ENCODE measurements around the gene PLXND1. TPM values are rescaled to one million over a fixed set of nuclear protein-coding genes. Genes with fewer than 3 reads are reported as not detected.

PLXND1 gene
- total RNA-seq, 2 donors from 2014 or later = 73.1 to 83.2 TPM

DNA sequence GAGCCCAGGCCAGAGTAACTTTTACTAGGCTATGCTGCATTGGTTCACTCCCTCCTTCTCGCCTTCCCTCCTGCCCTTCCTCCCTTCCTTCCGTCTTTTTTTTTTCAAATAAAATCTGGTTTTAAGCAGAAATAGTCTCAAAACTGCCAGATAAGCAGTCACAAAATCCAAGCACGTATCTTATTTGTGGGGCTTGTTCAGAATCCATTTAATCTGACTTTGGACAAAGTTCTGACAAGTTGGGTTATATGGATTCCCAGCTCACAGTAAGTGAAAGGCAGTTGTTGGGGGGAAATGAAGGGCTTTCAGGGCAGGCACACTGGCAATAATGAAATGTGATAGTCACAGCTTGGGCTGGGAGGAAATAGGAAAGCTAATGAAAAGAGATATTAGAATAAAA is 32.0 kb upstream of the PLXND1 start:
- no peak for DNase-seq
- Mint-ChIP-seq H3K27ac (no peak overlapping the region), H3K36me3 (ENCODE audit: low read depth) (no peaks in the 10 kb centered on the region), H3K27me3 (ENCODE audit: insufficient read depth) (no peaks in the 10 kb centered on the region), H3K4me3 (no peak overlapping the region), H3K9me3 (peaks cover 16% of the 10 kb centered on the region), H3K4me1 (peaks cover 13% of the 10 kb centered on the region)
- Histone ChIP-seq H3K4me3 (ENCODE audit: low read length) (no peak overlapping the region), H3K4me1 (ENCODE audit: control insufficient read depth, insufficient read depth, low read length) (peaks cover 3% of the 10 kb centered on the region), H3K27me3 (ENCODE audit: control insufficient read depth, insufficient read depth, low read length, poor library complexity, severe bottlenecking) (no peaks in the 10 kb centered on the region), H3K27ac (ENCODE audit: low read depth, low read length) (no peak overlapping the region), H3K9ac (ENCODE audit: extremely low read depth, low read length, poor library complexity, severe bottlenecking) (no peak overlapping the region), H3K9me3 (ENCODE audit: control insufficient read depth, low read length) (peaks cover 18% of the 10 kb centered on the region), H3K36me3 (ENCODE audit: control insufficient read depth, insufficient read depth, low read length) (no peaks in the 10 kb centered on the region)
- WGBS, 2 experiments (ENCODE audit: insufficient coverage in 1 of 2, insufficient read length in 1 of 2) = 92 to 100% methylated on average over 3 of the region's 3 CpGs
- TF ChIP-seq, protein P1, sequence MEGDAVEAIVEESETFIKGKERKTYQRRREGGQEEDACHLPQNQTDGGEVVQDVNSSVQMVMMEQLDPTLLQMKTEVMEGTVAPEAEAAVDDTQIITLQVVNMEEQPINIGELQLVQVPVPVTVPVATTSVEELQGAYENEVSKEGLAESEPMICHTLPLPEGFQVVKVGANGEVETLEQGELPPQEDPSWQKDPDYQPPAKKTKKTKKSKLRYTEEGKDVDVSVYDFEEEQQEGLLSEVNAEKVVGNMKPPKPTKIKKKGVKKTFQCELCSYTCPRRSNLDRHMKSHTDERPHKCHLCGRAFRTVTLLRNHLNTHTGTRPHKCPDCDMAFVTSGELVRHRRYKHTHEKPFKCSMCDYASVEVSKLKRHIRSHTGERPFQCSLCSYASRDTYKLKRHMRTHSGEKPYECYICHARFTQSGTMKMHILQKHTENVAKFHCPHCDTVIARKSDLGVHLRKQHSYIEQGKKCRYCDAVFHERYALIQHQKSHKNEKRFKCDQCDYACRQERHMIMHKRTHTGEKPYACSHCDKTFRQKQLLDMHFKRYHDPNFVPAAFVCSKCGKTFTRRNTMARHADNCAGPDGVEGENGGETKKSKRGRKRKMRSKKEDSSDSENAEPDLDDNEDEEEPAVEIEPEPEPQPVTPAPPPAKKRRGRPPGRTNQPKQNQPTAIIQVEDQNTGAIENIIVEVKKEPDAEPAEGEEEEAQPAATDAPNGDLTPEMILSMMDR (conservative IDR thresholded peaks at IDR 0.05) = no peak

DNA sequence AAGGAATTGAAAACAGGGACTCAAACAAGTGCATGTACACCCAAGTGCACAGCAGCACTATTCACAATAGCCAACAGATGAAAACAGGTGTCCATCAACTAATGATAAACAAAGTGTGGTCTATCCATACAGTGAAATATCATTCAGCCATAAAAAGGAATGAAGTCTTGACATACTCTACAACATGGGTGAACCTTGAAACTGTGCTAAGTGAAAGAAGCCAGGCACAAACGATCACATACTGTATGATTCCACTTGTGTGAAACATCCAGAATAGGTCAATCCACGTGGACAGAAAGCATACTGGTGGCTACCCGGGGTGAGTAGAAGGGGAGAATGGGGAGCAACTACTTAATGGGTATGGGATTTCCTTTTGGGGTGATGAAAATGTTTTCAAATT is 29.6 kb upstream of the PLXND1 start:
- TF ChIP-seq, protein P1 (conservative IDR thresholded peaks at IDR 0.05) = no peak
- Histone ChIP-seq H3K9ac (ENCODE audit: extremely low read depth, low read length, poor library complexity, severe bottlenecking) (no peak overlapping the region), H3K4me1 (ENCODE audit: control insufficient read depth, insufficient read depth, low read length) (no peaks in the 10 kb centered on the region), H3K27me3 (ENCODE audit: control insufficient read depth, insufficient read depth, low read length, poor library complexity, severe bottlenecking) (no peaks in the 10 kb centered on the region), H3K36me3 (ENCODE audit: control insufficient read depth, insufficient read depth, low read length) (no peaks in the 10 kb centered on the region), H3K27ac (ENCODE audit: low read depth, low read length) (no peak overlapping the region), H3K9me3 (ENCODE audit: control insufficient read depth, low read length) (peaks cover 18% of the 10 kb centered on the region), H3K4me3 (ENCODE audit: low read length) (no peak overlapping the region)
- H3K36me3 Mint-ChIP-seq (ENCODE audit: low read depth) = no peaks in the 10 kb centered on the region
- no peak overlapping the region for H3K4me3 Mint-ChIP-seq
- H3K27me3 Mint-ChIP-seq (ENCODE audit: insufficient read depth) = no peaks in the 10 kb centered on the region
- H3K27ac Mint-ChIP-seq = no peak overlapping the region
- 96 to 97% methylated on average over 3 of the region's 3 CpGs for WGBS, 2 experiments (ENCODE audit: insufficient coverage in 1 of 2, insufficient read length in 1 of 2)
- H3K9me3 Mint-ChIP-seq = peaks cover 16% of the 10 kb centered on the region
- DNase-seq = no peak
- peaks cover 6% of the 10 kb centered on the region for H3K4me1 Mint-ChIP-seq

DNA sequence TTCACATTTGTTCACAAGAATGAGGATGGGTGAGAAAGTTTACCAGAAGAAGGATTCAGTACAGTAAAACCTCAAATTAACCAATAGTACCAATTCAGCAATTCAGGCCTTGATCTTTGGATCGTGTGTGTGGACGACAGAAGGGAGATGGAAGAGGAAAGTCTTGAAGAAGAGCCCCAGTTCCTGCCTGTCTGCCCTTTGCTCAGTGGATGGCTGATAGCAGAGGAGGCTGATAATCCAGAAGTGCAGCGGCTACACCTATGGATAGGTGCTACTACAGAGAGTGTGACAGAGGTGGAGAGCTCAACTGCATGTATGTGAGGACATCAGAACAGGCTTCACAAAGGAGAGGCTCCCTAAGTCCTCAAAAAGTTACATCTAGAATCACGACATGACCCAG is 29.2 kb upstream of the PLXND1 start:
- Mint-ChIP-seq H3K9me3 (peaks cover 16% of the 10 kb centered on the region), H3K27me3 (ENCODE audit: insufficient read depth) (no peaks in the 10 kb centered on the region), H3K4me3 (no peak overlapping the region), H3K4me1 (peaks cover 4% of the 10 kb centered on the region), H3K36me3 (ENCODE audit: low read depth) (no peaks in the 10 kb centered on the region), H3K27ac (no peak overlapping the region)
- H3K4me3 ChIP-seq (ENCODE audit: low read length) = no peak overlapping the region
- H3K36me3 ChIP-seq (ENCODE audit: control insufficient read depth, insufficient read depth, low read length) = no peaks in the 10 kb centered on the region
- no peaks in the 10 kb centered on the region for H3K4me1 ChIP-seq (ENCODE audit: control insufficient read depth, insufficient read depth, low read length)
- 92 to 100% methylated on average over 4 of the region's 4 CpGs for WGBS, 2 experiments (ENCODE audit: insufficient coverage in 1 of 2, insufficient read length in 1 of 2)
- H3K27ac ChIP-seq (ENCODE audit: low read depth, low read length) = no peak overlapping the region
- no peak overlapping the region for H3K9ac ChIP-seq (ENCODE audit: extremely low read depth, low read length, poor library complexity, severe bottlenecking)
- H3K27me3 ChIP-seq (ENCODE audit: control insufficient read depth, insufficient read depth, low read length, poor library complexity, severe bottlenecking) = no peaks in the 10 kb centered on the region
- H3K9me3 ChIP-seq (ENCODE audit: control insufficient read depth, low read length) = peaks cover 18% of the 10 kb centered on the region
- TF ChIP-seq, protein P1 (conservative IDR thresholded peaks at IDR 0.05) = no peak
- no peak for DNase-seq
